ENCODE measurements around the gene C11orf87.

Gene C11orf87

DNA sequence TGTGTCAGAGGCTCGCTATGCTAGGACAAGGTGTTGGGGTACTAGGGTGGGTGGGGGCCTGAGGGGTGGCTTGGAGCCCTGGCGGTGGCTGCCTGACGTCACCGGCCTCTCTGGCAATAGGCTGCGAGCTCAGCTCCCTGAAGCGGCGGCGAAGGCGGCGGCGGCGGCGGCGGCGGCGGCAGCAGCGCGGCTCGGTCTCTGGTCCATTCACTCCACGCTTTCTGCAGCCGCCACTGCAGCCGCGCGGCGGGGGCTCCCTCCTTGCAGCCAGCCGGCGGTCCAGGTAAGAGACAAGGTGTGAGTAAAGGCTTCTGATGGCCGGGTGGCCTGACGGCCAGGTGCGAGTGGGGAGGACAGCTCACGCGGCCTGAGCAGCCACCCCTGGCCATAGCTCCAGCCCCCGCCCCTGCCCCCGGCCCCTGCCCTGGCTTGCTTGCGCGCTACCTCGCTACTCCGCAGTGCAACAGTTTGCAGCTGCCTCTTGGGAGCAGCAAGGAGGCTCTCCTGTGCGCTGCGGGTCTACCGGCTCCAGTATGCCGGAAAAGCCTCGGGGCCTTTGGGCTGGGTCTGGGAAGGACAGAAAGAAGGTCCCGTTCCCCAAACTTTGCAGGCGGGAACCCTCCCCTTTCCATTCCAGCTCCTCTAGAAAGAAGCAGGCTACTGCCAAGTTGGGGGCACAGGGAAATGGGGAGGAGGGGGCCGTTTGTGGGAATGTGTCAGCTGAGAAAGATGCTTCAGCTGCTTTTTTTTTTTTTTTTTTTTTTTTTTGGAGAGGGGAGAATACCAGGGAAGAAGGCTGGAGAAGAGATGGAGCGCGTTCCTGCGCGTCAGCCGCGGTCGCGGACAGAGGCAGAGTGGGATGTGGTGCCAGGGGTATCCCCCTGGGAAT is at the start of gene C11orf87:
Gene C11orf87 (plus strand): TSS at position 210 of the 889 bp plus-strand sequence. CDS start 1,444 bp downstream, outside the sequence.
- no peak for DNase-seq (ENCODE audit: low read depth)

DNA sequence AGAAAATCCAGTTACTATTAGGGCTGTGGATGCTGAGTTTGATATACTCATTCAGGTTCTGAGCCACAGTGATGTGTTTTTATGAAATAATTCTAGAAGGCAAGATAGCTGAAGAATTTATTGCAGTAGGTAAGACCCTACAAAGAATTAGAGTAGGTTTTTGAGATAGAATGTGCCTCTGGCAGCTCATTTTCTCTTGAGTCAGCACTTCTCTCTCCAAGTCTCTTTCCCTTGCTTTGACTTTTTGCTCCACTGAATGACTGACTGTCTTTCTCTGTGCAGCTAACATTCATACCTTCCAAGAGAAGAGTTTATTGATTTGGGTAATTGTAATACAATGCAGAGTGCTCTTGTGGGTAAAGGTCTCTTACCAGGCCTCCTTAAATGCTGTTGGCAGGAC is 48.0 kb upstream of the C11orf87 start:
- no peak for DNase-seq (ENCODE audit: low read depth)

DNA sequence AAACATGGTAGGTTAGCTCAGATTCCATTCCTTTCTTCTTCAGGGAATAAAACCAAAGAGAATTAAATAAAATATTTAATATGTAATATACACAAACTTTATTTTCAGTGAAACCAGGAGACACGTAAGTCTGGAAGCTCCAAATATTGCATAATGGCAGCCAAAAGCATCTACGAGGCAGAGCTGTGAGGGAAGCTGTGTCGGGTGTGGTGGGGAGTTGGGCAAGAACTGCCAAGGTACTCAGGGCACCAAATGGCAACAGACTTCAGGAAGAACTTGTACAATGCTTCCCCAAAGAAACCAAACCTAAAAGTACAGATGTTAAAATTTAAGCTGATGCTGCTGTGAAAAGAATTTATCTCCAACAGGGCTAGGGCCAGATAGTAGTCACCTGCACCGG is 47.5 kb upstream of the C11orf87 start:
- DNase-seq (ENCODE audit: low read depth) = no peak

DNA sequence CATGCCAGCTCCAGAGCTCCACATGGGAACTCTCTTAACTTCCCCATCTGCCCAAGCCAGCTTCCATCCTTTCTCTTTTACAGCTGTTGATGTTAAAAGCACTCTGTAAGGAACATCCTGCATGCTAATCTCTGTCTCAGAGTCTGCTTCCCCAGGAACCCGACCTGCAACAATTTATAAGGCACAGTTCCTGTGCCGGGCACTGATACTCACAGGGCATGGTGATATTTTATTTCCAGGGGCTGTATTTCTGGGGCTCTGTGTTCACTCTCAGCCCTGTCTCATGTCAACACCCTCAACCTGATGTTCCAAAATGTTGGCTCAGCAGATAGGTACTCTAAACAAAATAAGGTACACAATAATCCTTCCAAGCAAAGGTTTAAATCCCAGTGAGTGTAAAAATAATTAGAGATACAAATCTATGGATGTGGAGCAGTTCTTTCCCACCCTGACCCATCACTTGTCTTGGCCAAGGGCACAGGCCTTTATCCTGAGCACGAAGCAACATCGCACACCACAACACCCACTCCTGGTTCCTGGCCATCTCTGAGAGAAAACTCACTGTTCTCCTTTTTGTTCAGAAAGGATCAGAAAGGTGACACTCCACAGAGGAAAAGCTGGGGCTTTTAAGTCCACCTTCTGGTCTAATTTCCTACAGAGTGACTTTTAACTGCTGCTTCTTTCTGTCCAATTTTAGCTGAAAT is 44.8 kb upstream of the C11orf87 start:
- DNase-seq (ENCODE audit: low read depth) = no peak

DNA sequence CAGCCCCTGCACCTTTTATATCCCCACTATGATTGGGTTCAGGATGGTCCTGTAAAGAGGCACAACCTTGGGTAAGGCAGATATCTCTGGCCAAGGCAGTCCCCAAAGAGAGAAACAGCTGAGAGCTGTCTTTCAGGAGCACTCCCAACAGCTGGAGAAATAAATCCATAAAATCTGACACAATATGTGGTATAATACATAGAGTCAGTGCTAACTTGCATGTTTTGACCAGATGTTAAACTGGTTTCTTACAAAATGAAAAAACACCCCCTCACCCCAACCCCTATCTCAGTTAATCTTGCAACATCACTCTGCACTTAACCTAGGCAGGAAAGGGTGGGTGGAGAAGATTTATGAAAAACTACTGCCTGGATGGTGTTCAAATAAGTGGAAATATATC is 44.0 kb upstream of the C11orf87 start:
- DNase-seq (ENCODE audit: low read depth) = no peak

DNA sequence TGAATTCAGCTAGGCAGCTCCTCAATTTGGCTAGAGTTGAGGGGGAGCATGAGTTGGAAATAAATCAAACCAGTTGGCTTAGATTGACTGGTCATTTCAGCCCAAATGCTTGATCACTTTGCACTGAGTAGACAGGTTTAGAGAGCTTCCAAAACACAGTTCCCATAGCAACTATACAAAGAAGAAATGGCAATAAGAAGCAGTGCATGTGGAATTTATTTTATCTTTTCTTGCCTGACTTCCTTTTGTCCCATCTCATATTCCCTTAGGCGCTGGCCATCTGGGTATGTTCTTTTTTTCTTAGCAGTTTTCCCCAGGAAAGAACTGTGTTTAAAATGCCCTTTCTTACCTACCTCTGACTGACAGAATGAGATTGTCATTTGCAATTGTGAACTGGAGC is 38.7 kb upstream of the C11orf87 start:
- DNase-seq (ENCODE audit: low read depth) = no peak

DNA sequence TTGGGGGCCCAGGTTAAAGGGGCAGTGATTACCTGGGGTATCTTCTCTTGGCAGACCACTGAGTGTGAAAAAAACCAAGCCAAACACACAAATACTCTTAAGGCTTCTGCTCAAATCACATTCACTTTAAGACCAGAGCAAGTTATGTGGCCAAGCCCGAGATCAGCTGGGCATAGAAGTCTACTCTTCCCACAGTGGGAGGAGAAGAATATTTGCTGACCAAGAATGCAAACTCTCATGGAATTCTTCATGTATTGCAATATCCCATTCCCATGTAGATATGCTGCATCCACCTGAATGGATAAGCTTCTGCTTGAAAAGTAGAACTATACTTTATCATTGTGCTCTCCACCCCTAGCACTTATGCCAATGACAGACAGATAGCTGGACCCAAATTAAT is 37.1 kb upstream of the C11orf87 start:
- no peak for DNase-seq (ENCODE audit: low read depth)

DNA sequence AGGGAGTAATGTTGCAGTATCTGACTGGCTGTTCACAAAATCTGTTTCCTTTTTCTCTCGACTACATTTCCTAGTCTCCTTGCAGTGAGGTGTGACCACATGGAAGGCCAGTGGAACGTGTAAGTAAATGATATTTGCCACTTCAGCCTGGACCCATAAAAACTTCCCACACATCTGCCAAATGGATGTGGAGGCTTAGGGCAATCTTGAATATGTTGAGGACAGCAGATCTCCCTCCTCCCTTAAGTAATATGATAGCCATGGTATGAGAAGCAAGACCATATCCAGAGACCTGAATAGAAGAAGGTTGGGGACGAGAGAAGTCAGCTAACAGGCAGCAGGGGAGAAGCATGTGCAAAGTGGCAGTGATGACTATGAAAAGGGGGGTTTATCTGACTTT is 33.0 kb upstream of the C11orf87 start:
- no peak for DNase-seq (ENCODE audit: low read depth)

DNA sequence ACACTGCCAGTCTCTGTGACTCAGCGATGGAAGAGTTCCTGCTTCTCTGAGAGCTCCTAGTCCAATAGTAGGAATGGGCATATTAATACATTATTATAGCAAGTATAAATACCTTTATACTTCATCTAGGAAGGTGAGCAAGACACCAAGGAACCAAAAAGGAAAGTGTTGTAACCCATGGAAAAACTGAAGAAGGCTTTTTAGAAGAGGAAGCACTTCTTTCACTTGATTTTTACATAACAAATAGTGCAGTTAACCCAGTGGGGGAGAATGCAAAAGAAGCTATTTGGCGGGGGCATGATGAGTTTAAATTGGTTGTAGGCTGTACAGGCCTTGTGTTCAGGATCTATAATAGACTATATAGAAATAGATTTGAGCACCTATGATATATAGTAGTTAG is 31.2 kb upstream of the C11orf87 start:
- no peak for DNase-seq (ENCODE audit: low read depth)

DNA sequence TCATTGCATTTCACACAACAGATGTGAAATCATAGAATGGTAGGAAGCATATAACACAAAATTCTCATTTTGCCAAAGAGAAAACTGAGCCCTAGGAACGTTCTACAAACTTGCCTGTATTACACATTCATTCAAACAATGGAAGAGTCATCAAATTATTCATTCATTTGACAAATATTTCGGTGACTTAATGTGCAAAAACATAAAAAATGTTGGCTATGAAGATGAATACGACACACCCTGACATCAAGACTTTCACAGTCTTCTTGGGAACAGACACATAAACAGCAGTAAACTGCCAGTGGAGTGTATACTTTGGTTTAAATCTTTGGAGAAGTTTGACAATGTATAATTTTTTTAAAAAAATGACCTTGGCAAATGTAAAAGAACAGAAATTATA is 20.4 kb upstream of the C11orf87 start:
- DNase-seq (ENCODE audit: low read depth) = no peak

DNA sequence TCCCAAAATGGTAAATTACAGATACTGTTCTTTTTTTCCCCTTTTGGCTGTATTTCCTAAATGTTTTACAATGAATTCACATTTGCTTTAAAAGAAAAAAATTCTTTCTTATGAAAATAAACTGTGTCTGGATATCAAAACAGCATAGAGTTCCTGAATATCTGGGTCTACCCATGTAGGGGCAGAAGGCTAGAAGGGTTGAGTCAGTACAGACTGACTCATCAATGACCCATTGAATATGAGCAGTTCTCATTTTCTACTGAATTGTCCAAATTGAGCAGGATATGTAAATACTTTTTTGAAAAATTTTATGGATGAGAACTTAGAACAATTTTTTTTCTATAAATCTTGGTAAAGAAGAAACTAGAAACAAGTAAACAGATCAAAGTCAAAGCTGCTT is 16.3 kb upstream of the C11orf87 start:
- DNase-seq (ENCODE audit: low read depth) = no peak

DNA sequence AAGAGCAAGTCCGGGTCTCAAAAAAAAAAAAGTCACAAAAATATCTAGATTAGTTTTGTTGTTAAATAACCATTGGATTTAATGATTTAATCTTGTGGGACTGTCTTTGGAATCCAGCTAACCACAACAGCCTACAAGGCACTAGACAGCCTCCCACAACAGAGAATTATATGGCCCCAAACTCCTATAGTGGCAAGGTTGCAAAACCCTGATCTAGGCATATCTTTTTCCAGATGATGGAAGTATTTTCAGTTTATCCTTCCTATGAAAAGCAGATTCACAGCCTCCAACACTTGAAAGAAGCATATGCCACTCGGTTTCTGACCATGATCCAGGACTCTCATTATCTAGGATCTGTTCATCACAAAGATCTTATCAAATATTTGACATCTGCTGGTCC is 5.4 kb upstream of the C11orf87 start:
- DNase-seq (ENCODE audit: low read depth) = no peak

DNA sequence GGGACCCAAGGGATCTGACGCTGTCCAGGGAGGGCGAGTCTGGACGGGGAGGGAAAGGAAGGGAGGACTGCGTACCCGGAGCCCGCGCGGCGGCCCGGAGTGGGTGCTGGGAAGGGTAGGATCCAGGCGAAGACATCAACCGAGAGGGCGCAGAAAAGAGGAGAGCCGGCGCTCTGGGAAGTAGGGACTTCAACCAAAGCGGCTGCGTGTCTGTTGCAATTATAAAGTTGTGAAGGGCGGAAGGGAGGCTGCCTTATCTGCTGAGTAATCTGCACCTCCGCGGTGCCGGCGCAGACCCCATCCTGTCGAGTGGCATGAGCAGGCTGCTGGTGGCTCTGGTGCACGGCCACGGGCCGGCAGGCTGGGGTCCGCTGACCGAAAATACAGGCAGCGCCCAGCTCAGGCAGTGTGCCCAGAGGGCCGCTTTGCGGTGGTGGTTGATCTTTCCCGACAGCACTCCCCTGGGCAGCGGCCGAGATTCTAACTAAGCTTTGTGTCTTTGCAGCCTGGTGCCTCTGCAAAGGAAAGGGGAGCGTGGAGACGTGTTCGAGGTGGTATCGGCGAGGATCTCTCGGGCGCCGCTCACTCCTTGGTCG is 978 bp downstream of the C11orf87 start:
- no peak for DNase-seq (ENCODE audit: low read depth)

DNA sequence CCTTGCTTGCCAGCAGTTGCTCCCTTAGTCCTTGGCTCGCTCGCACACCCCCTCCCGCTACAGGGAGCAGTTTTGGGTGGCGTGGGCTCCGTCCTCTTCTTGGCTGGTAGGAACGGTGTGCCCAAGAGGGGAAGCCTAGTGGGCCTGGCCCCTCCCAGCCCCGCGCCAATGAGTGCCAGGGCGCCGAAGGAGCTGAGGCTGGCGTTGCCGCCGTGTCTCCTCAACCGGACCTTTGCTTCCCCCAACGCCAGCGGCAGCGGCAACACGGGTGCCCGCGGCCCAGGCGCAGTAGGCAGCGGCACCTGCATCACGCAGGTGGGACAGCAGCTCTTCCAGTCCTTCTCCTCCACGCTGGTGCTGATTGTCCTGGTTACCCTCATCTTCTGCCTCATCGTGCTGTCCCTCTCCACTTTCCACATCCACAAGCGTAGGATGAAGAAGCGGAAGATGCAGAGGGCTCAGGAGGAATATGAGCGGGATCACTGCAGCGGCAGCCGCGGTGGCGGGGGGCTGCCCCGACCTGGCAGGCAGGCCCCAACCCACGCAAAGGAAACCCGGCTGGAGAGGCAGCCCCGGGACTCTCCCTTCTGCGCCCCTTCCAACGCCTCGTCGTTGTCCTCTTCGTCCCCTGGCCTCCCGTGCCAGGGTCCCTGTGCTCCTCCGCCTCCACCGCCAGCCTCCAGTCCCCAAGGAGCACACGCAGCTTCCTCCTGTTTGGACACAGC is 1.6 kb downstream of the C11orf87 start:
- DNase-seq (ENCODE audit: low read depth) = no peak

DNA sequence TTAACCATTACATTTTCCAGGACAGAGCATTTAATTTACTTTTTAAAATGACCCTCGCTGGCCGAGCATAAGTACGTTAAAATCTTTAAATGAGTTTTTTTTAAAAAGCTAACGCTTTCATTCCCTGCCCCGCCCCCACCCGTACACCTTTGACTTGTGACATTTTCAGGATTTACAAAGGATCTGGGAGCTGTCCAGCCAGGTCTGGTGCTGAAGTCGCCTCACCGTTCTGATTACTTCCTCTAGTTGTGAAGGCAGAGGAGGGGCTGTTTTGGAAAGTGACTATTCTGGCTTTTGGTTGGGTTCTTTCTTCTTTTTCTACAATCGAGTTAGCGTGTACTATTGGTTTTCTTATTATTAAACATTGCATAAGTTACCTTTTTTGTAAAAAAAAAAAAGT is 2.9 kb downstream of the C11orf87 start:
- no peak for DNase-seq (ENCODE audit: low read depth)

DNA sequence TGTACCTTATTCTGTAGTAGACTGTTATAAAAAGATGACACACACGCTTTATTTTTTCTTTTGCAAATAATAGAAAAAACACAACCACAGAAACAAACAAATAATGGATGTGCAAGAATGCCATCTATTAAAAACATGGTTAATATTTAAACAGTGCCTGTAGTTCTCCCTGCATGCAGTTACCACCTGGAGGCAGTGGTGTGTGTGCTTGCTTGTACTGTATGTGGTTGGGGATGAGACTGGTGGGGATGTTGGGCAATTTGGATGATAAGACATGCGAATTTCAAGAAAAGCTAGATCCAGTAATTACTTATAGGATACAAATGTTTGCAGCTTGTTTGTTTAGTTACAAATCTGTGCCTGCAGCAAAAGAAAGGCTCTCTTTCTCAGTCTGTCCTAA is 3.6 kb downstream of the C11orf87 start:
- DNase-seq (ENCODE audit: low read depth) = no peak

DNA sequence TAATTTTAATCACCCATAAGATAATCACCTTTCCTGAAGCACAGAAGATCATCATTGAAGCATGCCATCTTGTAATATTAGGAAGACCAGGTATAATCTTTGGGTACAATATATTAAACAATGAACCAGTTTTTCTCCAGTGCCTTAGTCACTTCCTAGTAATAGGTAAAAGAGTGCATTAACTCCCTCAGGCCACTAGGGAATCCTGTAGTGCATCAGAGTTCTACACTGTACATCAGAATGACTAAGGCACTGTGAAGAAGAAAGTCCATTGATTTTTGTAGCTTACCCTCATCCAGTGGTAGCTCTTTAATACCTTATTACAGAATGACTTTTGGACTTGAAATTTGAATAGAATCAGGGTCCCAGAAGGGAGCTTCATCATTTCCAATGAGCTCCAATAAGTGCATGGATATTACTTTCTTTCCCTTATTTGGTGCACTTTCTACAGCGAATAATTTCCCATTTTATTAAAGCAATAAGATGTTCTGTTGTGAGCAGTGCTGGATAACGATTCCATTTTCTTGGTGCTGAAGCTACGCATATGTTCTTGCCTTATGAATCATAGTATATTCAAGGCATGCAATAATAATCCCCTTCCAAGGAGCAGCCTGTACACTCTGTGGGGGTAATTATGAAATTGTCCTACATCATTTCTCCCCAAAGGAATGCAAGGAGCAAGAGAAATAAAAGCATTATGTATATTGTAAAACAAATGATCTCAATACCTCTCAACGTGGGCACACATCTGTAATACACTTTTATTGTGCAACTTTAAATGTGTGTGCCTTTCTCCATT is 4.7 kb downstream of the C11orf87 start:
- DNase-seq (ENCODE audit: low read depth) = no peak

DNA sequence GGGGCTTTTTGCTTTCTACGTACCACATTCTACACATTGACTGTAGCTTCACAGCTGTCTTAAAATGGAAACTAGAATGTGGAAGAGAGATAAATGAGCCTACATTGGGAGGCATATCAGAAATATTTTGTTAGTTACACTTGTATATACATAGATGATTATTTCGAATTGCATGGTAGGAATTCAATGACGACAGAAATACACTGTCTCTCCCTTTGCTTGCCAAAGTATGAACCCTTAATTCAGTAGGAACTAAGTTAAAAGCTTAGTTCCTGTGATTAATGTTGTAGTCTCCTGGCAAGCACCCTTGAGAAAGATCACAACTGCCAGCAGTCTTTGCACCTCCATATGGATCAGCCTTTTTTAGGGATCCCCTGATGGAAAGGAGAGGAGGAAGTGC is 10.1 kb downstream of the C11orf87 start:
- DNase-seq (ENCODE audit: low read depth) = no peak

DNA sequence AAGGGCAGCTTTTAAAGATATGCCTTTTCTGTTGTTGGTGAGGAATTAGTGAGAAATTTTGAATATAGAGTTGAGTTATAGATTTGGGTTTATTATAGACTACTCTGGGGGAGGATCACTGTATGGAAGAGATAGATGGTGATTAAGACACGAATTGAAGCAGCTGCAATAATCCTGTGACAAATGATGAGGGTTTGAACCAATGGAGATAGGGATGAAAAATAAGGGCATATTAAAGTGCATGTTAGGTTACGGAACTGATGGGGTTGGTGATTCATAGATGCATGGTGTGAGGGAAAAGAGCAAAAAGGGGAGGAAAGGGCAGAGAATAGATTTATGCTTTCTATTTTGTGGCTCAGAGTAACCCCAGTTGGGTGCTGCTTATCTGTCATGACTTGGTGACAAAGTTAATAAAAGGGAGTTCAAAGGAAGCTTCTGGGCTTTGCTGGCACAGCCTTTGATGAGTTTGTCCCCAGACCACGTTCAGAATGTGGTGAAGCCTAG is 11.8 kb downstream of the C11orf87 start:
- no peak for DNase-seq (ENCODE audit: low read depth)

DNA sequence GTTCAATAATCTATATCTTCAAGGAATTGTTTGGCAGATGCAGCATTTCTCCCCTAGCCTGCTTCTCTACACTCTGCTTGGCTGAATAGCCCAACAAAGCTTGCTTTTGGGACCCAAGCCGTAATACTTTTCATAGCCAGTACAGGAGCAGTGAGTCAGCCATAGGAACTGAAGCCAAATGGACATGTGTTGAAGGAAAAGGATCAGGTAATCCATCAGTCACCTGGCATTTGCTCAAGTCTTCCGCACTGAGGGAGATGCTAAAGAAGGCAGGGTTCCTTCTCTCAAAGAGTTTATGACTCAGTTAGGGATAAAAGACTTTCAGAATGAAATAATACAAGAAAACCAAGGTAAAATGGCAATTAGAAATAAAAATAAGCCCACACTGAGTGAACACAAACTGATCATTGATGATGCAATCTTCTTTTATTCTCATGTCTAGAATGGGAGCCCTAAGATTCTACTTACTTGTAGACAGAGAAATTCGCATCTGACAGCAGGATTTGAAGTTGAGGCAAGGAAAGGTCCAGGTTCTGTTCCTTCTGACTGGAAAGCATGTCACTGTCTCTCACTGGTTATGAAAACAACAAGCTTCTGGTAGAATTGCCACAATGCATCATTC is 13.2 kb downstream of the C11orf87 start:
- no peak for DNase-seq (ENCODE audit: low read depth)

DNA sequence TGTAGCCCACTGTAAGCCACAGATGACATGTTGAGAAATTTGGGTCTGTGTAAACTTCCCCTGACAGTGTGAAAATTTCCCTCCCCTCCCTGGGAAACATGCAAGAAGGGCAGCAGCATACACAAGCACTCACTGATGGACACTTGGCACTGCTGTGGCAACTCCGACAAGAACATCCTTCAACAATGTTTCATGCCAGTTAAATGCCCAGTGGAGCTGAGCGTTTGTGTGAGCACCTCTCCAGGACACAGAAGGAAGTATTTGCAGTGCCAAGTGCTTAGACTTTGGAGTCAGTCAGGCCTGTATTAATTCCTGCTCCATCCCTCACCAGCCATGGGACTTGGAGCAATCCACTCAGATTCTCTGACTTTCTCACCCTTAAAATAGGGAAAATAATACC is 17.7 kb downstream of the C11orf87 start:
- DNase-seq (ENCODE audit: low read depth) = no peak
